Activated CD4-positive, CD25-positive, alpha-beta regulatory T cell treated with anti-CD3 and anti-CD28 coated beads, Interleukin-2, amount 50 U/mL, for 24 hours (primary cell): Measurements from ENCODE around the gene NPHS1.
"Not testable (repeated sequence)": the region's sequence is repeated elsewhere in the genome, so short reads cannot be mapped to it uniquely, and the experiment has no call there.

Source experiments
- ATAC-seq, 2 donors: fragments of 150-1000 bp; cut with Tn5 transposase; one replicate each; pipeline ENCODE4 v1.10.0; 2021; ENCODE audit warnings: mild to moderate bottlenecking in 1 of 2, moderate library complexity in 1 of 2

Gene NPHS1, protein sequence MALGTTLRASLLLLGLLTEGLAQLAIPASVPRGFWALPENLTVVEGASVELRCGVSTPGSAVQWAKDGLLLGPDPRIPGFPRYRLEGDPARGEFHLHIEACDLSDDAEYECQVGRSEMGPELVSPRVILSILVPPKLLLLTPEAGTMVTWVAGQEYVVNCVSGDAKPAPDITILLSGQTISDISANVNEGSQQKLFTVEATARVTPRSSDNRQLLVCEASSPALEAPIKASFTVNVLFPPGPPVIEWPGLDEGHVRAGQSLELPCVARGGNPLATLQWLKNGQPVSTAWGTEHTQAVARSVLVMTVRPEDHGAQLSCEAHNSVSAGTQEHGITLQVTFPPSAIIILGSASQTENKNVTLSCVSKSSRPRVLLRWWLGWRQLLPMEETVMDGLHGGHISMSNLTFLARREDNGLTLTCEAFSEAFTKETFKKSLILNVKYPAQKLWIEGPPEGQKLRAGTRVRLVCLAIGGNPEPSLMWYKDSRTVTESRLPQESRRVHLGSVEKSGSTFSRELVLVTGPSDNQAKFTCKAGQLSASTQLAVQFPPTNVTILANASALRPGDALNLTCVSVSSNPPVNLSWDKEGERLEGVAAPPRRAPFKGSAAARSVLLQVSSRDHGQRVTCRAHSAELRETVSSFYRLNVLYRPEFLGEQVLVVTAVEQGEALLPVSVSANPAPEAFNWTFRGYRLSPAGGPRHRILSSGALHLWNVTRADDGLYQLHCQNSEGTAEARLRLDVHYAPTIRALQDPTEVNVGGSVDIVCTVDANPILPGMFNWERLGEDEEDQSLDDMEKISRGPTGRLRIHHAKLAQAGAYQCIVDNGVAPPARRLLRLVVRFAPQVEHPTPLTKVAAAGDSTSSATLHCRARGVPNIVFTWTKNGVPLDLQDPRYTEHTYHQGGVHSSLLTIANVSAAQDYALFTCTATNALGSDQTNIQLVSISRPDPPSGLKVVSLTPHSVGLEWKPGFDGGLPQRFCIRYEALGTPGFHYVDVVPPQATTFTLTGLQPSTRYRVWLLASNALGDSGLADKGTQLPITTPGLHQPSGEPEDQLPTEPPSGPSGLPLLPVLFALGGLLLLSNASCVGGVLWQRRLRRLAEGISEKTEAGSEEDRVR (N-terminal part only)

DNA sequence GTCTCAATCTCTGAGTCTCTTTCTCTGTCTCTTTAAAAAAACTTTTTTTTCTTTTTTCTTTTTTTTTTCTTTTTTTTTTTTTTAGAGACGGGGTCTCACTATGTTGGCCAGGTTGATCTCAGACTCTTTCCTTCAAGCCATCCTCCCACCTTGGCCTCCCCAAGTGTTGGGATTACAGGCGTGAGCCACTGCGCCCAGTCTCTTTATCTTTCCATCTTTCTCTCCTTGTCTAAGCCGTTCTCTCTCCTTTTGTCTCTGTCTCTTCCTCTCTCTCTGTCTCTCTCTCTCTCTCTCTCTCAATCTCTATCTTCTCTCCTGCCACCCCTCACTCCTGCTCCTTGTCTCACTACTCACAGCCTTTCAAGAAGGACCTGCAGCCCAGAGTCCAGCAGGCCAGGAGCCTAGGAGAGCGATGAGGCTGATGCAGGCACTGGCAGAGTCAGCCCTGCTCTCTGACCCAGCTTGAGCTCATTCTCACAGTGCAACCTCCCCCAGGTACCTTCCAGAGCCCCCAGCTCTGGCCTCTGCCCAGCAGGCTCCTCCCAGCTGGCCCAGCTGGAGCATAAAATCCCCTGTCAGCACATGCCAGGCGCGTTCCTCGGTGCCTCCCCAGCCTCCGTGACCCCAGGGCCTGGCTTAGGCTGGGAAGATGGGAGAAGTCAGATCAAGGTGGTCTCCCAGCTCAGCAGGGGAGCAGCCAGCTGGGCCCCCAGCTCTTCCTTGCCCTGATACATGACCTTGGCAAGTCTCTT lies at the start of gene NPHS1:
Gene NPHS1 (minus strand): TSS at position 476 of the 752 bp plus-strand sequence. CDS start 667 bp downstream, outside the sequence.
- no peak for ATAC-seq

DNA sequence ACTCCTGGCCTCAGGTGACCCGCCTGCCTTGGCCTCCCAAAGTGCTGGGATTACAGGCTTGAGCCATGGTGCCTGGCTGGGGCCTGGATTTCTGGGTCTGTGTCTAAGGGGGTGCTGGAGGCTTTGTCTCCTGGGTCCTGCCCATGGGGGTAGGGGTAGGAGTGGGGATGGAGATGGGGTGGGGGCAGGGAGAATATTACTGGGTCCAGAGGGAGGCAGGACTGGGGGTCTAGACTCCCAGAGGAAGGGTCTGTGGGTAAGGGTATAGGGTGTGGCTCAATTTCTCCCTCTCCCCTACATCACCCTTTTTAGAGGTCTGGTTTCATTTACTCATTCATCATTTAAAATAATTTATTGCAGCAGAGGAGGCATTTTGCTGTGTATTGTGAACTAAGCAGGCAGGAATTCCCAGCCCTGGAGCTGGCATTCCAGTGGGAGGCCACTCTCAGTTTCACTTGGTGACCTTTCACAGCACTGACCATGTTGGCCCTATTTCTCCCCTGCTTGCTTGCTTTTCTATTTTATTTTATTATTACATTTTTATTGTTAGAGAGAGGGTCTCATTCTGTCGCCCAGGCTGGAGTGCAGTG lies 48.8 kb upstream of the NPHS1 start:
- ATAC-seq = no peak

DNA sequence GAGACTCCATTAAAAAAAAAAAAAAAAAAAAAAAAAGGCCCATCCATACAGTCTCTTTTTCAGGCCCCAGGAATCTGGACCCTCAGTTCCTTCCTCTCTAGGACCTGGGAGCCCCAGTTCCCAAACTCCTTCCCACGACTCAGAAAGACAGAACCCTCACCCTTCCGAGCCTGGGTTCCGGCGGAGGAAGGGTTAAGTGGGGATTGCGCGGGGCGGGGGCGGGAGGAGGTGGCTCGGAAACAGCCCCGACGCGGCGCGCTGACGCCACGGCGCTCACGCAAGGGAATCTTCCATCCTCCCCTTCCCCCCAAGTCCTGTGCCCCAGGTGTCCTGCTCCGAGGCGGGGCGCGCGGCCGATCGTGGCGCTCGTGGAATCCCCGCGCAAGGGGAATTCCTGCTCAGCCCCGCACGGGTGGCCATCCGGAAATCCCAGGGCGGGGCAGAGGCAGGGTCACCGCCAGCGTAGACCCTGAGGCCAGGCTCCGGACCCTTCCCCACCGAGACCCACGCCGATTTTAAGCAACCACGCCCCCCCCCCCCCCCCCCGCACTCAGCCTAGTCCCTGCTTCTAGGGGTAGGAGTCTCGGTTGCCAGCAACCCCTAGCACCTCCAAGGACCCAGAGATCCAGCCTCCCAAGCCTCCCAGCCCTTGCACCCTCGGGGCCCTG lies 47.4 kb upstream of the NPHS1 start:
- peak; percentile 75 to 77 for ATAC-seq

DNA sequence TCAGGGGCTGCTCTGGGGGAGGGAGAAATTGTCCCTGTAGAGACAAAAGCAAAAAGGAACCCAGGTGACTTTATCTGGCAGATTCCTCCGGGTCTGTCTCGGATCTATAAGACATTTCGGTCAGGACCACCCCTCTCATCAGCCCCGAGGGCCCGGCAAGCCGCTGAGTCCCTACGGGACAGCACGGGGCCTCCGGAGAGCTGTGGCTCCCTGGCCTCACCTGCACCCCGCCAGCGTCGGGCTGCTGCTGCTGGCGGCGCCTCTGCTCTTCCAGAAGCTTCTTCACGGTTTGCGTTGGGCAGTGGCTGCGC lies 46.1 kb upstream of the NPHS1 start:
- no peak for ATAC-seq

DNA sequence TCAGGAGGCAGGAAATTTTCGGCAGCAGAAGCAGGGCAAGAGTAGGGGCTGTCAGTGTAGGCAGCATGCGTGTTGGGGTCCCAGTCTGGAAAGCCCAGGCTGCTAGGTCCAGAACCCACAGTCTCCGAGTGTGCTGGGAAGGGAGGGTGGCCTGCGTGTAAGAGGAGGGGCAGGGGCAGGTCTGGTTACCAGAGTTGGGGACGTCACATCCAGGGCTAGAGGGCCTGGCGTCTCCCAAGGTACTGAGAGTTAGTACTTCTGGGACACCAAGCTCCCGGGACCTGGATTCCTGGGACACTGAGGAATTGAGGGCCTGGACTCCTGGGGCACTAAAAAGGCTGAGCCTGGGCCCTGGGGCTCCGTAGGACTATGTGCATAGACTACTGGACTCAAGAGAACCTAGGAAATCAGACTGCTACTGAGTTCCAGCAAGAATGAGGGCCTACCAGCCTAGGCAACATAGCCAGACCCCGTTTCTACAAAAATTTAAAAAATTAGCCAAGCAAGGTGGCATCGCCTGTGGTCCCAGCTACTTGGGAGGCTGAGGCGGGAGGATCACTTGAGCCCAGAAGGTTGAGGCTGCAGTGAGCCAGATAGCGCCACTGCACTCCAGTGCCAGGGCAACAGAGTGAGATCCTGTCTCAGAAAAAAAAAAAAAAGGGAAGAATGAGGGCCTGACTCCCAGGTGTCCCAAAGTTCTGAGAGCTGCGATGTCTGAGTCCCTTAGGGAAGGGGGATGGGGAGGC lies 45.6 kb upstream of the NPHS1 start:
- no peak for ATAC-seq

DNA sequence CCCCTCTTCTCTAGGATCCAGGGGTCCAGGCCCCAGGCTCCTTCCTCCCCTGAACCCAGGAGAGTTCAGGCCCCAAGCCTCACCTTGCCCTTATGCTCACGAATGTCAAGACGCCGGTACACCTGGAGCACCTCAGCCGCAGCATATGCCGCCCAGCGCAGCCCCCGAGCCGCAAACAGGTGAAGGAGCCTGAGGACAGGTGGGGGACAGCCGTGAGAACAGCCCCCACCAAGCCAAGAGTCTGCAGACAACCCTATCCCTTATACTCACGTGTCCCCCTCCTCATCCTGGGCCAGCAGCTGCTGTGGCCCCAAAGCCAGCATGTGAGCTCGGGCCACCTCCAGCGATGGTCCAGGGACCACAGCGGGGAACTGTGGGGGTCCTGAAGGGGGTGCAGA lies 44.3 kb upstream of the NPHS1 start:
- ATAC-seq = no peak

DNA sequence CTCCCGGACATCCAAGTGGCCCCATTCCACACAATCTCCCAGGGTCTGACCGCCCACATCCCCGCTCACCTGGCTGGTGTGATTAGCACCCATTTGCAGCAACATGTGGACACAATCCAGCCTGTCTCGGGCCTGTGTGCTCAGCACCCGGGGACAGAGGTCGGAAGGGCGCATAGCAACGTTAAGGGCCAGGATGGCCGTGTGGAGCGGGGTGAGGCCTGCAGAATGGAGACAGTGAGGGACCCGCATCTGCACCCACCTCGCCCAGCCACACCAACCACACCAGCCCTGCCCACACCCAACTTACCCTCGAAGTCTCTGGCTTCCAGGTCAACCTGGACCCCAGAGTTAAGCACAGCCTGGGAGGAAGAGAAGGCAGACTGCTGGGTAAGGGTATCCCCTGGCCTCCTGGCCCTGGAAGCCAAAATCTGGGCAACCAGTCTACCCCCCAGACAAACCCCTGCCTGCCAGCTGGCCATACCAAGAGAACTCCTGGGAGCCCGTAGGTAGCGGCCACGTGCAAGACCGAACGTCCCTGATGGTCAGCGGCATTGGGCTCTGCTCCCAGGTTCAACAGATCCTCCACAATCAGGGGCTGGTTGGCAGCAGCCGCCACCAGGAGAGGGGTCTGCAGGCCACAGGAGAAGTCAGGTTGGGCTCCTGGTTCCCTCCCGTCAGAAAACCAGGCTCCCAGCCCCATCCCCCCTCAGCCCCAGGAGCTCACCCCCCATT lies 43.8 kb upstream of the NPHS1 start:
- ATAC-seq = no peak

DNA sequence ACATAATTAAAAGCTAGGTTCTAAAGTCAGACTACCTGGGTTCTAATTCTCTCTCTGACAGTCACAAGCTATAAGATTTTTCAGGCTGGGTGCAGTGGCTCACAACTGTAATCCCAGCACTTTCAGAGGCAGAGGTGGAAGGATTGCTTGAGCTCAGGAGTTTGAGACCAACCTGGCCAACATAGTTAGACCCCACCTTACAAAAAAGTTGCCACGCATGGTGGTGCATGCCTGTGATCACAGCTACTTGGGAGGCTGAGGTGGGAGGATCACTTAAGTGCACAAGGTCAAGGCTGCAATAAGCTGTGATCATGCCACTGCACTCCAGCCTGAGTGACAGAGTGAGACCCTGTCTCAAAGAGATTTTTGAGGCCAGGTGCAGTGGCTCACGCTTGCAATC lies 42.0 kb upstream of the NPHS1 start:
- ATAC-seq = no peak

DNA sequence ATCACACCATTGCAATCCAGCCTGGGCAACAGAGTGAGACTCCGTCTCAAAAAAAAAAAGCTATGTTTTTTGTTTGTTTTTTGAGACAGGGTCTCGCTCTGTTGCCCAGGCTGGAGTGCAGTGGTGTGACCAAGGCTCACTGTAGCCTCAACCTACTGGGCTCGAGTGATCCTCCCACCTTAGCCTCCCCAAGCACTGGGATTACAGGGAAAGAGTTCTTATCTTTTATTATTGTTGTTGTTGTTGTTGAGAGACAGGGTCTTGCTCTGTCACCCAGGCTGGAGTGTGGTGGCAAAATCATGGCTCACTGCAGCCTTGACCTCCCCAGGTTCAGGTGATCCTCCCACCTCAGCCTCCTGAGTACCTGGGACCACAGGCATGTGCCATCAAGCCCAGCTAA lies 39.5 kb upstream of the NPHS1 start:
- ATAC-seq = not testable (repeated sequence)

DNA sequence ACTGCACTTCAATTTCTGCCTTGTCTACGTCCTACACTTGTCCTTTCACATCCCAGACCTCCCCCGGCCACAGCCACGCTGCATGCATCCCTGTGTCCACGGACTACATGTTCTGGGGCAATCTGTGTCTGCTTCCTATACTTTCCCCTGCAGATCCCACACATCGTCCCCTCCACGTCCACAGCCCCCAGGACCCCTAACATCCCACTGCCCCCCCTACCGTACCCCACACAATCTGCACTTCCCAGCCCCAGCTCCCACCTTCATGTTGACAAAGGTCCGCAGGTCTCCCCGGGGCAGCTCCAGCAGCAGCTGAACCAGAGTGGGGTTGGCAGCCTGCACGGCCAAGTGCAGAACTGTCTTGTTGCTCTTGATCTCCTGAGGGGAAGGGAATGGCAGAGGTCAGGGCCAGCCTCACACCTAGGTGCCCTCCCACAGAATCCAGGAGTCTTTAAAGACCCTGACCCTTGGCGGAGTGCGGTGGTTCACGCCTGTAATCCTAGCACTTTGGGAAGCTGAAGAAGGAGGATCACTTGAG lies 37.9 kb upstream of the NPHS1 start:
- ATAC-seq = no peak

DNA sequence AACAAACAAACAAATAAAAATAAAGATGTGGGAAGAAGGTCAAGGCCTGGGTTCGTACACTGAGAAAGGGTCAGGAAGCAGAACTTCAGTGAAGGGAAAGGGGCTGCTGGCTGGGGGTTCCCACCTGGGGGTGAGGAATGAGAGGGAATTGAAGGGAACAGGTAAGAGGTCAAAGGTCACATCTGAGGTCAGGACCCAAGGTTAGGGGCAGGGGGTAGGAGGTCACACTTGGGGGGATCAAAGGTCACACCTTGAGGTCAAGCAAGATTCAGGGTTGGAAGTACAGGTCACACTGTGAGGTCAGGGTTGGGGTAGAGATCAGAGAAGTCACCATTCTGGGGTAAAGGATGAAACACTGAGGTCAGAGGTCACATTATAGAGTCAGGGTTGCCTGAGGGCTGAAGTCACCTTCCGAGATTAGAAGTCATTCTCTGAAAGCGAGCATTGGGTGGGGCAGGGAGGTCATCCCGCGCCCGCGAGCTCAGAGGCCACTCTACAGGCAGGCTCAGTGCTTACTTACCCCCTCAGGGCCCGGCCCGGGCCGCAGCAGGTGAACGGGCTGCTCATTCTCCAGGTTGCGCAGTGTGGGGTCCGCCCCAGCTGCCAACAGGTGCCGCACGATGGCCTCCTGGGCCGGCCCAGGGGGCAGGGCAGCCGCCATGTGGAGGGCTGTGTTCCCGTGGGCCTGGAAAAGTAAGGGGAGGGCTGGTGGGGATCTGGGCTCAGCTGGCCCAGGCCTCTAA lies 37.2 kb upstream of the NPHS1 start:
- no peak for ATAC-seq

DNA sequence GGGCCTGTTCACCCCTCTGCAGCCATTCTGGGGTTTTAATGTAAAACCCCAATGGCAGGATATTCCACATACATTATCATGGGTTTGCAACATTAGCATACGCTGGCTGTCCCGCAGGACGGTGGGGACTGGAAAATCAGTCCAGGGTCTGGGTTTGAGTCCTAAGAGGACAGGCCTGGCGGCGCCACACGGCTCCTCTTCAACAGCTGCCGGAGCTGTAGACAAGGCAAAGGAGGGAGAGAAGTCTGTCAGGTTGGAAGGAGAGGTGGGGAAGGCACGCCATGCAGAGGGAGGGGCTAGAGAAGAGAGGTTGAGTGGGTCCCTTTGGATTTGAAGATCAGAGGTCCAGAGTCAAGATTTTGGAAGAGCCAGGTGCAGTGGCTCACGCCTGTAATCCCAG lies 36.1 kb upstream of the NPHS1 start:
- ATAC-seq = no peak

DNA sequence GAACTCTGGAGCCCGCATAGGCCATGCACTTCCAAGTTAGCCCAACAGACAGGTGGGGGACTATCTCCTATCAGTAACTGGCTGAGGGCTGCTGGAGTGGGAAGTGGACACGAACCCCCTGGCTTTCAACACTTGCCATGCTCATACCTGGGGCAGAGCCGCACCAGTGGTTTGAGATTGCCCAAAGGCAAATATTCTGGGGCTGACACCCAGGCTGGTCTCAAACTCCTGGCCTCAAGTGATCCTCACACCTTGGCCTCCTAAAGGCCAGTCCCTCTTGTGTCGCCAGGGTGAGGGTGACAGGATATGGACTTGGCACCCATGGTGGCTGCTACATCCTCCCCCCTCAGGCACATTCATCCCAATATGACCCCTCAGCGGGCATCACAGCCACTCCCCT lies 34.9 kb upstream of the NPHS1 start:
- no peak for ATAC-seq

DNA sequence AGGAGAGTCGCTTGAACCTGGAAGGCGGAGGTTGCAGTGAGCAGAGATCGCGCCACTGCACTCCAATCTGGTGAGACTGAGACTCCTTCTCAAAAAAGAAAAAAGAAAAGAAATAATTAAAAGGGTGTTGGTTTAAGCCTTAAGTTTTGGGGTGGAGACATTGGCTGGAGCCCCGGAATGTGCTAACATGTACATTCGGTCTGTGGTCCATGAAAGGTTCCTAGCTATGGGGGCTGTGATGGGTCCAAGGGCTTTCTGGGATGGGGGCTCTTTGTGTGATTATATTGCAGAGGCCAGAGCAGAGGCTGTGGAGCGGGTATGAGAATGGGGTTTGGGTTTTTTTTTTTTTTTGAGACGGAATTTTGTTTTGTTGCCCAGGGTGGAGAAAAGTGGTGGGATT lies 33.6 kb upstream of the NPHS1 start:
- ATAC-seq = no peak

DNA sequence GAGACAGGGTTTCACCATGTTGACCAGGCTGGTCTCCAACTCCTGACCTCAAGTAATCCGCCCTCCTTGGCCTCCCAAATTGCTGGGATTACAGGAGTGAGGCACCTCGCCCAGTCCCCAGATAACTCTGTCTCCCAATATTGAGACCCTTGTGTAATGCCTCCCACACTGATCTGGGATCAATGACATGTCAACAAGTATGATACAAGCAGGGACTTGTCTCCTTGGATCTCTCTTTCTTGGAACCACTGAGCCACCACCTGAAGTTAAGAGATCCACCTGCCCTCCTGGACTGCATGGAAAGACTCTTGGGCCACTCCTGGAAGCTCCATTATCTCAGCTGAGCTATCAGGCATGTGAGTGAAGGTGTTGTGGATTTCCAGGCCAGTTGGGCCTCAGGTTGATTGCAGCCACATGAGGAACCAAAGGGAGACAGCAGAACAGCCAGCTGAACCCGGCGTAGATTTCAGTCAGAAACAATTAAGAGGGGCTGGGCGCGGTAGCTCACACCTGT lies 33.0 kb upstream of the NPHS1 start:
- ATAC-seq = no peak

DNA sequence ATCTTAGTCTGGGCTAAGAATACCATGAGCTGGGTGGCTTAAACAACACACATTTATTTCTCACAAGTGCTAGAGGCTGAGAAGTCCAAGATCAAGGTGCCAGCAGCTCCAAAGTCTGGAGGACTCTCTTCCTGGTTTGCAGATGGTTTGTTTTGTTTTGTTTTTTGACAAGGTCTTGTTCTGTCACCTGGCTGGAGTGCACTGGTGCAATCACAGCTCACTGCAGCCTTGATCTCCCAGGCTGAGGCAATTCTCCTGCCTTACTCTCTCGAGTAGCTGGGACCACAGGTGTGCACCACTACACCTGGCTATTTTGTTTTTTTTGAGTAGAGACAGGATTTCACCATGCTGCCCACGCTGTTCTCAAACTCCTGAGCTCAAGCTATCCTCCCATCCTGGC lies 31.6 kb upstream of the NPHS1 start:
- ATAC-seq = no peak

DNA sequence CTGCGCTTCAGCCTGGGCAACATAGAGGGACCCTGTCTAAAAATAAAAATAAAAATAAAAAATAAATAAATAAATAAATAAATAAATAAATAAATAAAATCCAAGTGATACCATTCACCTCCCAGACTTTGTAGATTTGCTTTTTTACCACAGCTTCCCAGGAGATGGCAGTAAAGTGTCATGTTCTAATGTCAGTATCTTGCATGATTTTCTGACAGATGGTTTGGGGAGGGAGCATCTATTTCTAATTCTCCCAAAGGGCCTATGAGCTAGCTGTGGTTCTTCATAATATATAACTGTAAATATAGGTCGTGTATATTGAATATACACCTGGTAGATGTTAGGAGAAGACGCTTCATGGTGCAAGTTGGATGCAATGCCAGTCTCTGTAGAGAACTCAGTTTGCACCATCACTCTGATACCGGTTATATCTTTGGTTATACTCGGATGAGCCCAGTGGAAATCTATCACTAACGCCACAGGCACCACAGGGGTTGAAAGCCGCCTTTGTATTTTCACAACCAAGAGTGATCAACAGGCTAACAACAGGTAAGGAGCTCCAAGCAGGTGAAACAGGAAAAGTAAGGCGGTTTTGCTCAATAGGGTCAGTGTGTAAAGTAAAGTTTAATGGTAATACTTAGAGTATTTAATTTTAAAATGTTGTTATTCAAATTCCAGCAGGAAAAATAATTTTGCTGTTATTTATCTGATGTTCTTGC lies 30.0 kb upstream of the NPHS1 start:
- ATAC-seq = peak; percentile 38 to 54

DNA sequence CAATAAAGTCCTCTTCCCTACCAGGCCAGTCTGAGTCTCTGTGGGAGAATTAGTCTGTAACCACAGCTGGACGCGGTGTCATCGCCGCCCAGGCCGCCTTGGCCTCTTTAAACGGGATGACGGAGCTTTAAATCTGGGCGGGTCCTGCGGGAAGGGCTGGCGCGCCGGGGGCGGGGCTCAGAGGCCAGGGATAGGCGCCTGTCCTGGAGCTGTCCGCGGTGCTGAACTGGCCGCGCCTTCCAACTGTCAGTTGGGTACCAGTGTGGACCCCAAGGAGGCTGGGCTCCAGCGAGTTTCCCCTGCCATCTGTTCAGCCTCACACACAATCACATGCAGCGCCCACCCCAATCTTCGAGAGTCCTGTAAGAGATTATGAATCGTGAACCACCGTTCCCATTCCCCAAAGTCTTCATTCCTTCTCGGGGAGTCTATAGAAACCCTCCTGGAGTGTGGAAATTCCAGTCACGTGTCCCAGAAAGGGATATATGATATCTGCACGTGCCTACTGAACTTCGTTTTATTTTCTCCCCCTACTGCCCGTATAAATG lies 27.5 kb upstream of the NPHS1 start:
- peak; percentile 73 to 79 for ATAC-seq
